Measurements from ENCODE around the gene FIBCD1.

DNA sequence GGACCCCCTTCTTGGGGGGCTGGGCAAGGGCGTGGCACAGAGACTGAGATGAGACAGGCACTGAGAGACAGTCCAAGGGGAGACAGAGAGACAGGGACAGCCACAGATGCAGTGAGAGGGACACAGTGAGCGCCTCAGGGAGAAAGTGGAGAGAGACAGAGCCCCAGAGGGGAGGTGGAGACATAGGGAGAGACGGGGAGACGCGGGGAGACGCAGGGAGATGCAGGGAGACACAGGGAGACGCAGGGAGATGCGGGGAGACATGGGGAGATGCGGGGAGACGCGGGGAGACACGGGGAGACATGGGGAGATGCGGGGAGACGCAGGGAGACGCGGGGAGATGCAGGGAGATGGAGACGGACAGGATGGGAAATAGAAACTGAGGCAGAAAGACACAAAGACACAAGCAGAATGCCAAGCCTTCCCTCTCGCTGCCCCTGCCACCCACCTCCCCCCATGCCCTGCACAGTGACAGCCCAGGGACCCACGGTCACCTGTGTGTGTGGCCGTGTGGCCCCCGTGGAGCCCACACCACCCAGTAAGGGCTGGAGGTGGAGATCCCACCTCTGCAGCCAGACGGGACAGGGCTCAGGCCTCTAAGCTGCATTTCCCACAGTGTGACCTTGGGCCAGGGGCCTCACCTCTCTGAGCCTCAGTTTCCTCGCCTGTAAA is 8.8 kb downstream of the FIBCD1 start:
- TF ChIP-seq, protein P1, sequence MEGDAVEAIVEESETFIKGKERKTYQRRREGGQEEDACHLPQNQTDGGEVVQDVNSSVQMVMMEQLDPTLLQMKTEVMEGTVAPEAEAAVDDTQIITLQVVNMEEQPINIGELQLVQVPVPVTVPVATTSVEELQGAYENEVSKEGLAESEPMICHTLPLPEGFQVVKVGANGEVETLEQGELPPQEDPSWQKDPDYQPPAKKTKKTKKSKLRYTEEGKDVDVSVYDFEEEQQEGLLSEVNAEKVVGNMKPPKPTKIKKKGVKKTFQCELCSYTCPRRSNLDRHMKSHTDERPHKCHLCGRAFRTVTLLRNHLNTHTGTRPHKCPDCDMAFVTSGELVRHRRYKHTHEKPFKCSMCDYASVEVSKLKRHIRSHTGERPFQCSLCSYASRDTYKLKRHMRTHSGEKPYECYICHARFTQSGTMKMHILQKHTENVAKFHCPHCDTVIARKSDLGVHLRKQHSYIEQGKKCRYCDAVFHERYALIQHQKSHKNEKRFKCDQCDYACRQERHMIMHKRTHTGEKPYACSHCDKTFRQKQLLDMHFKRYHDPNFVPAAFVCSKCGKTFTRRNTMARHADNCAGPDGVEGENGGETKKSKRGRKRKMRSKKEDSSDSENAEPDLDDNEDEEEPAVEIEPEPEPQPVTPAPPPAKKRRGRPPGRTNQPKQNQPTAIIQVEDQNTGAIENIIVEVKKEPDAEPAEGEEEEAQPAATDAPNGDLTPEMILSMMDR (IDR thresholded peaks at IDR 0.05) = no peak
- no peak for TF ChIP-seq POLR2A (IDR thresholded peaks at IDR 0.05)
